Endothelial cell of umbilical vein (primary cell): ENCODE data around the gene KIN. TPM values are rescaled to one million over a fixed set of nuclear protein-coding genes. Genes with fewer than 3 reads are reported as not detected.

Experiments used
- BruUV-seq: library from RNA; stranded (reverse); fragments of 400-500 nt; replicated peaks from 2 replicates; lab custom pipeline; 2021; lab: Mats Ljungman, UMichigan
- CTCF ChIA-PET: fragments of 300-600, 350-600 bp; sonication (Branson Sonifier 250); formaldehyde crosslinking; loops from one replicate; lab custom pipeline; 2021; ENCODE audit warnings: antibody characterized with exemption, inconsistent platforms; lab: Charles Lee
- POLR2A ChIA-PET: fragments of 300-600, 350-600 bp; sonication (Branson Sonifier 250); formaldehyde crosslinking; loops from one replicate; lab custom pipeline; 2021; ENCODE audit warnings: antibody characterized with exemption, inconsistent platforms; lab: Charles Lee
- DNase-seq: peaks from one replicate; pipeline ENCODE4 v3.0.0-alpha.2; 2011; ENCODE audit warnings: low read depth, low spot score
- FAIRE-seq: peaks from 2 replicates; lab custom pipeline; 2011; peaks lifted over from hg19 to GRCh38; lab: Jason Lieb, UNC
- H2AFZ ChIP-seq: 2 replicates; pipeline ENCODE4 v1.6.0; 2012; ENCODE audit warnings: low read depth, low read length, control low read depth, inconsistent platforms
- H3K27ac ChIP-seq: 2 replicates; pipeline ENCODE4 v1.5.1; 2011; ENCODE audit warnings: low read depth, mild to moderate bottlenecking, control low read depth, low read length, moderate library complexity; ENCODE audit not compliant: insufficient read depth
- H3K27me3 ChIP-seq, 2 experiments: 2 replicates each; pipeline versions ENCODE4 v1.6.0 to v1.6.1; 2011; ENCODE audit warnings: low read length in 2 of 2, mixed read lengths in 1 of 2; ENCODE audit not compliant: control insufficient read depth in 2 of 2, insufficient read depth in 2 of 2
- H3K36me3 ChIP-seq, 2 experiments: 2 replicates in 1 of 2; 3 replicates in 1 of 2; pipeline ENCODE4 v1.5.1; 2011; ENCODE audit warnings: low read length in 2 of 2, mild to moderate bottlenecking in 1 of 2, moderate library complexity in 1 of 2; ENCODE audit not compliant: control insufficient read depth in 2 of 2, insufficient read depth in 2 of 2; ENCODE audit errors: extremely low read depth in 1 of 2
- H3K4me1 ChIP-seq: 3 replicates; pipeline ENCODE4 v1.5.1; 2011; ENCODE audit warnings: mild to moderate bottlenecking, low read length; ENCODE audit not compliant: control insufficient read depth, insufficient read depth; ENCODE audit errors: extremely low read depth
- H3K4me2 ChIP-seq: 2 replicates; pipeline ENCODE4 v1.6.1; 2011; ENCODE audit warnings: low read length, control low read depth, mixed read lengths; ENCODE audit not compliant: insufficient read depth
- H3K4me3 ChIP-seq, 3 experiments: fragments of 200-600 bp in 1 of 3; sonication (generic), shearing (Covaris generic) in 1 of 3; replicated peaks in 1 of 3; 2 replicates each; pipeline ENCODE4 v1.5.1; 2011 to 2016; ENCODE audit warnings: control low read depth in 3 of 3, low read length in 3 of 3, mild to moderate bottlenecking in 2 of 3, inconsistent platforms in 1 of 3, low read depth in 1 of 3, moderate library complexity in 1 of 3; ENCODE audit not compliant: insufficient read depth in 1 of 3
- H3K79me2 ChIP-seq: 2 replicates; pipeline ENCODE4 v1.6.0; 2012; ENCODE audit warnings: low read length, inconsistent platforms; ENCODE audit not compliant: control insufficient read depth, insufficient read depth
- H3K9ac ChIP-seq: replicated peaks from 2 replicates; pipeline ENCODE3; 2011; ENCODE audit warnings: low read length, control low read depth; ENCODE audit not compliant: insufficient read depth; ENCODE audit errors: extremely low read depth
- H3K9me1 ChIP-seq: replicated peaks from 3 replicates; pipeline ENCODE4 v1.6.0; 2011; ENCODE audit warnings: mild to moderate bottlenecking, low read length; ENCODE audit not compliant: control insufficient read depth, insufficient read depth; ENCODE audit errors: extremely low read depth
- H3K9me3 ChIP-seq: replicated peaks from 2 replicates; pipeline ENCODE4 v1.5.1; 2012; ENCODE audit warnings: low read length, inconsistent platforms; ENCODE audit not compliant: control insufficient read depth, insufficient read depth
- H4K20me1 ChIP-seq: replicated peaks from 2 replicates; pipeline ENCODE3; 2011; ENCODE audit warnings: mild to moderate bottlenecking, low read length; ENCODE audit not compliant: control insufficient read depth, insufficient read depth; ENCODE audit errors: extremely low read depth
- CTCF ChIP-seq, 2 donors: IDR thresholded peaks; 1 replicate in 1 of 2; 2 replicates in 1 of 2; pipeline ENCODE4 v1.5.1; 2011; ENCODE audit warnings: low read length in 2 of 2, mild to moderate bottlenecking in 2 of 2, moderate library complexity in 2 of 2, control low read depth in 1 of 2, inconsistent platforms in 1 of 2, low read depth in 1 of 2; ENCODE audit not compliant: insufficient read depth in 1 of 2; ENCODE audit errors: extremely low read depth in 1 of 2
- EZH2 ChIP-seq: IDR thresholded peaks from 2 replicates; pipeline ENCODE4 v1.6.1; 2012; ENCODE audit warnings: borderline replicate concordance, low read depth, mild to moderate bottlenecking, moderate library complexity, low read length, inconsistent platforms; ENCODE audit not compliant: severe bottlenecking
- FOS ChIP-seq: IDR thresholded peaks from 2 replicates; pipeline ENCODE4 v1.6.1; 2011; ENCODE audit warnings: mild to moderate bottlenecking, low read length, moderate library complexity, borderline replicate concordance; ENCODE audit not compliant: insufficient read depth
- GATA2 ChIP-seq: IDR thresholded peaks from 2 replicates; pipeline ENCODE4 v1.7.0; 2011; ENCODE audit warnings: low read depth, mild to moderate bottlenecking, moderate library complexity, mixed read lengths, low read length; ENCODE audit not compliant: insufficient read length, insufficient read depth
- JUN ChIP-seq: IDR thresholded peaks from 2 replicates; pipeline ENCODE4 v1.6.1; 2011; ENCODE audit warnings: borderline replicate concordance, low read depth; ENCODE audit not compliant: insufficient read length, insufficient read depth
- MYC ChIP-seq: IDR thresholded peaks from one replicate; pipeline ENCODE4 v1.6.1; 2011; ENCODE audit warnings: mild to moderate bottlenecking, low read depth, low read length
- POLR2A ChIP-seq: IDR thresholded peaks from 2 replicates; pipeline ENCODE4 v1.6.1; 2012; ENCODE audit warnings: low read depth, mild to moderate bottlenecking, control low read depth, low read length
- POLR2AphosphoS5 ChIP-seq: IDR thresholded peaks from 2 replicates; pipeline ENCODE4 v1.6.1; 2012; ENCODE audit warnings: low read depth, mild to moderate bottlenecking, control low read depth, low read length, moderate library complexity; ENCODE audit not compliant: insufficient read depth
- dilution Hi-C: fragments of 300-500 bp; cut with MboI; formaldehyde crosslinking; loops from one replicate; pipeline ENCODE4 v1.15.0; 2019; ENCODE audit warnings: low sequenced_read_pairs; ENCODE audit not compliant: extremely low pct_ligation_motif_present
- intact Hi-C: fragments of 100-400 bp; cut with micrococcal nuclease; formaldehyde crosslinking; loops from one replicate; pipeline ENCODE4 v1.10.0; 2022
- polyA plus RNA-seq, 4 experiments: library from polyadenylated mRNA; depleted of rRNA in 3 of 4; stranded (reverse) in 3 of 4; unstranded in 1 of 4; fragments of >200 nt; gene quantifications; 2 replicates each; pipeline versions ENCODE4 v1.2.1 to v1.2.3, GENCODE V29; 2011 to 2012; ENCODE audit warnings: missing spikeins in 1 of 4
- total RNA-seq: library from RNA; stranded (reverse); gene quantifications from 2 replicates; pipeline ENCODE4 v1.2.3, GENCODE V29; 2021
- TF ChIP-seq, protein P1 (sequence below): IDR thresholded peaks from 2 replicates; pipeline ENCODE4 v1.6.1; 2011; ENCODE audit not compliant: insufficient read depth, insufficient read length

The KIN gene
- total and polyA plus RNA-seq, 2 donors (not counting 3 experiments of a cell fraction or from before 2014, with no cell fraction given): 2.6 to 14.4 TPM

DNA sequence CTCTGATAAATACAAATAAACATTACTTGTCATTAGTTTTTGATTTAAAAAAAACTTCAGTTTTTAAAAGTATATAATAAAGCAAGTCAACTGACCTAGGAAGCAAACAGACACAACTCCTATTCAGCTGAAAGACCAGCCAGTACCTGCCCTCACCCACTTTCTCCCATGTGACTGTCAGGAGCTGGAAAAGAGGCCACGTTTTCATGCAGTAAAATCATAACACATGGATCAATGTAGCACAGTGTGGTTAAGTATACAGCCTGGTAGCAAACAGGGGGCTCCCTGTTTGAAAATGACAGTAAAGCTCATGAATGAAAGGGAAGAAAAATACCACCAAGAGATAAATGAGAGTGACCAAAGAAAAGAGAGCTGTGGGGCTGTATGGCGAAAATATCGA, 21.6 kb downstream of the KIN start:
- no peaks in the 10 kb centered on the region for H3K9me3 ChIP-seq
- dilution Hi-C loops: no loop called here
- H3K36me3 ChIP-seq: peaks cover 14 to 17% of the 10 kb centered on the region in 2 experiments
- ChIA-PET POLR2A (no interaction called here), CTCF (no interaction called here)
- no peak for FAIRE-seq
- H2AFZ ChIP-seq: no peak overlapping the region
- H4K20me1 ChIP-seq: no peaks in the 10 kb centered on the region
- H3K27me3 ChIP-seq: no peaks in the 10 kb centered on the region
- intact Hi-C loops: no loop called here
- peaks cover 4% of the 10 kb centered on the region for H3K4me1 ChIP-seq
- BruUV-seq: no TSS peak
- no peaks in the 10 kb centered on the region for H3K79me2 ChIP-seq
- H3K9ac ChIP-seq: no peak overlapping the region
- no peak for TF ChIP-seq CTCF (IDR thresholded peaks at IDR 0.05; ENCODE audit: extremely low read depth in 1 of 2, insufficient read depth in 1 of 2, low read depth in 1 of 2, low read length in 2 of 2)
- TF ChIP-seq FOS: no peak
- no peak for TF ChIP-seq JUN
- no peak for TF ChIP-seq POLR2A
- no peak for TF ChIP-seq MYC
- TF ChIP-seq GATA2: no peak
- TF ChIP-seq, protein P1, sequence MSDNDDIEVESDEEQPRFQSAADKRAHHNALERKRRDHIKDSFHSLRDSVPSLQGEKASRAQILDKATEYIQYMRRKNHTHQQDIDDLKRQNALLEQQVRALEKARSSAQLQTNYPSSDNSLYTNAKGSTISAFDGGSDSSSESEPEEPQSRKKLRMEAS: no peak
- TF ChIP-seq EZH2: no peak
- no peak for TF ChIP-seq POLR2AphosphoS5
- H3K27ac ChIP-seq: no peak overlapping the region
- no peaks in the 10 kb centered on the region for H3K9me1 ChIP-seq
- no peak overlapping the region for H3K4me2 ChIP-seq
- H3K4me3 ChIP-seq: no peak overlapping the region
- DNase-seq: no peak
